Cortex of kidney (tissue), 1 donor: ENCODE results near the gene BLCAP.
"Not testable (repeated sequence)": the region's sequence is repeated elsewhere in the genome, so short reads cannot be mapped to it uniquely, and the experiment has no call there.

Experiments used
- DNase-seq: peaks from one replicate; lab custom pipeline; 2025; lab: John Stamatoyannopoulos, UW

Gene BLCAP

GRCh38 chr20:37527638-37528445 lies at the start of gene BLCAP:
TSS of gene BLCAP (minus strand) at chr20:37527876. CDS start at chr20:37519174, 8,702 bp downstream.
- no peak for DNase-seq

- not testable (repeated sequence) for DNase-seq
These were observed 49.8 kb upstream of the BLCAP start for GRCh38 chr20:37577436-37577835.

GRCh38 chr20:37576911-37577310 lies 49.2 kb upstream of the BLCAP start:
- no peak for DNase-seq

GRCh38 chr20:37575884-37576283 lies 48.2 kb upstream of the BLCAP start:
- DNase-seq = no peak

GRCh38 chr20:37574199-37574890 lies 46.7 kb upstream of the BLCAP start:
- no peak for DNase-seq

- DNase-seq = no peak
These were observed 46.0 kb upstream of the BLCAP start for GRCh38 chr20:37573626-37574198.

- DNase-seq = no peak
These were observed 43.4 kb upstream of the BLCAP start for GRCh38 chr20:37571033-37571432.

GRCh38 chr20:37570419-37570818 lies 42.7 kb upstream of the BLCAP start:
- no peak for DNase-seq

- DNase-seq = no peak
These were observed 40.3 kb upstream of the BLCAP start for GRCh38 chr20:37567671-37568588.

GRCh38 chr20:37567331-37567665 lies 39.6 kb upstream of the BLCAP start:
- no peak for DNase-seq

- DNase-seq = no peak
These were observed 39.1 kb upstream of the BLCAP start for GRCh38 chr20:37566590-37567330.

GRCh38 chr20:37565134-37565811 lies 37.6 kb upstream of the BLCAP start:
- DNase-seq = no peak

GRCh38 chr20:37564388-37565133 lies 36.9 kb upstream of the BLCAP start:
- no peak for DNase-seq

GRCh38 chr20:37564016-37564387 lies 36.3 kb upstream of the BLCAP start:
- no peak for DNase-seq

GRCh38 chr20:37562695-37563480 lies 35.2 kb upstream of the BLCAP start:
- no peak for DNase-seq

- DNase-seq = no peak
These were observed 33.0 kb upstream of the BLCAP start for GRCh38 chr20:37560629-37561028.

GRCh38 chr20:37559312-37560027 lies 31.8 kb upstream of the BLCAP start:
- DNase-seq = no peak

GRCh38 chr20:37558779-37559178 lies 31.1 kb upstream of the BLCAP start:
- DNase-seq = no peak

- DNase-seq = no peak
These were observed 30.6 kb upstream of the BLCAP start for GRCh38 chr20:37558306-37558705.
